CD8-positive, alpha-beta memory T cell (primary cell): ENCODE data around the gene SVIL. TPM values are rescaled to one million over a fixed set of nuclear protein-coding genes. Genes with fewer than 3 reads are reported as not detected.
"Not testable (repeated sequence)": the region's sequence is repeated elsewhere in the genome, so short reads cannot be mapped to it uniquely, and the experiment has no call there.

Experiments
- CTCF ChIA-PET: fragments of 350-600 bp; sonication (Branson Sonifier 250); formaldehyde crosslinking; loops from one replicate; lab custom pipeline; 2021; ENCODE audit warnings: antibody characterized with exemption; lab: Charles Lee
- POLR2A ChIA-PET: fragments of 350-600 bp; sonication (Branson Sonifier 250); formaldehyde crosslinking; loops from one replicate; lab custom pipeline; 2021; ENCODE audit warnings: antibody characterized with exemption; lab: Charles Lee
- DNase-seq, 5 donors: peaks; one replicate each; pipeline versions ENCODE4 v3.0.0 to v3.0.0-alpha.2; 2020 to 2022; ENCODE audit warnings: mixed read lengths in 1 of 5
- H3K27ac ChIP-seq: one replicate; pipeline ENCODE4 v1.7.0; 2013; ENCODE audit warnings: low read depth, mild to moderate bottlenecking, low read length, moderate library complexity
- H3K27me3 ChIP-seq: 2 replicates; pipeline ENCODE4 v1.7.0; 2013; ENCODE audit warnings: low read length, mild to moderate bottlenecking; ENCODE audit not compliant: insufficient read depth, poor library complexity, severe bottlenecking
- H3K36me3 ChIP-seq: 2 replicates; pipeline ENCODE4 v1.7.0; 2013; ENCODE audit warnings: mild to moderate bottlenecking, low read length, moderate library complexity; ENCODE audit not compliant: insufficient read depth
- H3K4me1 ChIP-seq: 2 replicates; pipeline ENCODE4 v1.7.0; 2013; ENCODE audit warnings: mild to moderate bottlenecking, low read length, moderate library complexity; ENCODE audit not compliant: insufficient read depth
- H3K4me3 ChIP-seq: 2 replicates; pipeline ENCODE4 v1.7.0; 2013; ENCODE audit warnings: mild to moderate bottlenecking, low read length
- H3K9me3 ChIP-seq: 2 replicates; pipeline ENCODE4 v1.7.0; 2013; ENCODE audit warnings: mild to moderate bottlenecking, low read length
- H3K27ac Mint-ChIP-seq, 8 donors: one replicate each; pipeline ENCODE4 v1.8.0; 2020 to 2021; ENCODE audit warnings: mixed read lengths in 8 of 8, mild to moderate bottlenecking in 6 of 8, inconsistent platforms in 3 of 8, moderate library complexity in 3 of 8
- H3K27me3 Mint-ChIP-seq, 2 donors: one replicate each; pipeline ENCODE4 v1.8.0; 2020 to 2021; ENCODE audit warnings: mixed read lengths in 2 of 2, mild to moderate bottlenecking in 1 of 2, moderate library complexity in 1 of 2
- H3K36me3 Mint-ChIP-seq, 3 donors: one replicate each; pipeline ENCODE4 v1.8.0; 2020 to 2021; ENCODE audit warnings: mixed read lengths in 3 of 3, inconsistent platforms in 1 of 3, mild to moderate bottlenecking in 1 of 3
- H3K4me1 Mint-ChIP-seq, 3 donors: one replicate each; pipeline ENCODE4 v1.8.0; 2020 to 2021; ENCODE audit warnings: mixed read lengths in 3 of 3, inconsistent platforms in 1 of 3, mild to moderate bottlenecking in 1 of 3
- H3K4me3 Mint-ChIP-seq, 7 donors: one replicate each; pipeline ENCODE4 v1.8.0; 2020 to 2021; ENCODE audit warnings: mixed read lengths in 7 of 7, mild to moderate bottlenecking in 6 of 7, moderate library complexity in 4 of 7, inconsistent platforms in 2 of 7
- H3K9me3 Mint-ChIP-seq, 5 donors: one replicate each; pipeline ENCODE4 v1.8.0; 2020 to 2022; ENCODE audit warnings: mixed read lengths in 5 of 5, mild to moderate bottlenecking in 3 of 5, moderate library complexity in 2 of 5, inconsistent platforms in 1 of 5
- polyA plus RNA-seq: library from polyadenylated mRNA; unstranded; fragments of 300-500 nt; fragmentation: Illumina TruSeq; gene quantifications from one replicate; pipeline ENCODE4 v1.2.3, GENCODE V29; 2021
- total RNA-seq, 2 experiments: library from RNA; stranded (reverse); gene quantifications; one replicate each; pipeline ENCODE4 v1.2.3, GENCODE V29; 2021

The SVIL gene
- total and polyA plus RNA-seq, 3 experiments from 2014 or later, result 4.2 to 9.2 (median 5.9) TPM

DNA sequence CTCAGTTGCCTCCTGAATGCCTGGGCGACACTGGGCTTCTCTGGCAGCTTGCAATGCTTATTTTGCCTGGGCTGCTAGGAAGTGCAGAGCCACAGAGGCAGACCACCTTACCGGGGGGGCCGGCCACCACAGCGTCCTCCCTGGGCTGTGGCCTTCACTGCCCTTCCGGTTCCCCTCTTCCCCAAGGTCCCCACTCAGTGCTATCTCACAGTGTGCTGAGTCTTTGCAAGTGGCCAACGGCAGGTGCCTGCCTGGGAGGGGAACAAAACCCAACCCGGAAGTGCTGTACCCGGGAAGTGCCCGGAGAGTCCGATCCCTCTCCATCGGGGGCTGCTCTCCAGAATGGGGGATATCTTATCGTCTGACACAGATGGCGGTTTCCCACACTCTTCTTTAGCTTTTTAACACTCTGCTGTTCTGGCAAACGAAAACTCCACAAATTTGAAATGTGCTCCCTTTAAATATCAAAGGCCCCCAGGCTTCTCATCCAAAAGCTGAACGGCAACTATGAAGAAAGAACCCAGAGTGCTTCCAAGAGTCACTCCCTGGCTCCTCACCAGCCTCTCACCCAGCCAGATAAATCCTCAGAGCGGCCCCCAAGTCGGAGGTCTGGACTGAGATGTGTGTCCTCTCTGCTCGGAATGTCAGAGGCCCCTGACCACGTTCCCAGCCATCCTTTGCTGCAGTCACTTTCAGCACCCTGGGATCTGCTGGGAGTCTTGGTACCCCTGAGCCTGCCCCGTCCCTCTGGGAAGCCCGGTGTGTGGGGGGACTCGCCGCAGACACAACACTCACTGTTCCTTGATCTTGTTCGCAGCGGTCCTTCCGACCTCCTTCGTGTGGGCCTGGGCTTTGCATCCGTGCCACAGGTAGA is 165.1 kb downstream of the SVIL start:
- H3K4me3 ChIP-seq, result no peak overlapping the region
- no peaks in the 10 kb centered on the region for H3K27me3 ChIP-seq
- Mint-ChIP-seq H3K4me1 (no peaks in the 10 kb centered on the region), H3K9me3 (no peaks in the 10 kb centered on the region), H3K27ac (no peak overlapping the region), H3K27me3 (no peaks in the 10 kb centered on the region), H3K4me3 (no peak overlapping the region), H3K36me3 (peaks cover 13 to 71% (median 25%) of the 10 kb centered on the region in 3 donors)
- CTCF ChIA-PET, result interaction anchor here (0.5 kb wide), 1 partner anchor 12 kb away, joined by 3 read pairs; no protein-coding TSS in a partner anchor
- H3K4me1 ChIP-seq, result no peaks in the 10 kb centered on the region
- no peak overlapping the region for H3K27ac ChIP-seq
- no peaks in the 10 kb centered on the region for H3K9me3 ChIP-seq
- no peak for DNase-seq
- POLR2A ChIA-PET, result no interaction called here
- peaks cover 4% of the 10 kb centered on the region for H3K36me3 ChIP-seq

DNA sequence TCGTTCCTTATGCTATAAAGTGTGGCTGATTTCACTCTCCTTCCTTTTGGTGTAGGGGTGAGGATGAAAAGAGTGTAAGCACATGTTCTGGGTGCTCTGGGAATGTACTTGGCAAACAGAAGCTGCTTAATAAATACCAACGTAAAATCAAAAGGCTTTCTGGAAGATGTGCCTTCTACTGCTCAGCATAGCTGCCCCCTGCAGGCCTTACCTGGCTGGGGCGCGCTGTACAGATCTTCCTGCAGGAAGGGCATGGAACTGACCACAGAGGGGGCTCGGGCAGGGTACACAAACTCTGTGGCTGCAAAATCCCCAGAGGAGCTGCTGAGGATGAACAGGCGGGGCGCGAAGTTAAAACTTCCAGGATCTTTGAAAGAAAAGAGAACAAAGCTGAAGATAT is 169.4 kb downstream of the SVIL start:
- no peak overlapping the region for H3K4me3 Mint-ChIP-seq
- no peaks in the 10 kb centered on the region for H3K9me3 ChIP-seq
- H3K36me3 Mint-ChIP-seq, result peaks cover 25 to 73% (median 36%) of the 10 kb centered on the region in 3 donors
- no peaks in the 10 kb centered on the region for H3K27me3 Mint-ChIP-seq
- ChIA-PET POLR2A (no interaction called here), CTCF (interaction anchor here (1.3 kb wide), 1 partner anchor 11 kb away, joined by 5 read pairs; no protein-coding TSS in a partner anchor)
- no peaks in the 10 kb centered on the region for H3K27me3 ChIP-seq
- H3K4me1 ChIP-seq, result no peaks in the 10 kb centered on the region
- no peaks in the 10 kb centered on the region for H3K36me3 ChIP-seq
- no peak overlapping the region for H3K27ac ChIP-seq
- no peak for DNase-seq
- peak overlapping the region in 2 of 8 donors; percentile 23 to 36 for H3K27ac Mint-ChIP-seq
- H3K4me3 ChIP-seq, result no peak overlapping the region
- peaks cover 3 to 9% (median 6%) of the 10 kb centered on the region in 5 donors for H3K9me3 Mint-ChIP-seq
- no peaks in the 10 kb centered on the region for H3K4me1 Mint-ChIP-seq

DNA sequence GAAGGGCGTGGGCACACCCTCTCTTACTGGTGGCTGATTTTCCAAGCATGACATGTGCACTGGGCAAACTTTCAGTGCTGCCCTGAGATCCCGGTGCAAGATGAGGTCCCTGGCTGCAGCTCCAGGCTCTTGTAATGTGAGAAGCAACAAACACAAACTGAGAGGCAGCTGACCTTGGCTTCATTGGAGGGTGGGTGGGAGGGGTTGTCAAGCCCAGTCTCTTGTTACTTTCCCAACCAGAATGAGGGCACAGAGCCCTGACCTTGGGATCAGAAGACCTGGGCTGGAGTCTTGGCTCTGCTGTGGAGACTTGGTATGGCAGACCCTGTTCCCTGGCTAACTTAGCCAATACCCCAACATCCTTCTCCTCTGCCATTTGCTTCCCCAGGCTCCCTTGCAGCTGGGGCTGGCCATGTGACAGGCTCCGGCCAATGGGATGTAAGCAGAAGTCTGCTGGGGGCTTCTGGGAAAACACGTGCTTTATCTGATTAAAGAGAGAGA is 170.1 kb downstream of the SVIL start:
- H3K4me1 Mint-ChIP-seq, H3K9me3 ChIP-seq, H3K27me3 ChIP-seq, H3K4me1 ChIP-seq, CTCF ChIA-PET, H3K27ac ChIP-seq, H3K4me3 Mint-ChIP-seq, H3K36me3 ChIP-seq, DNase-seq, H3K4me3 ChIP-seq, H3K27me3 Mint-ChIP-seq, POLR2A ChIA-PET: not testable (repeated sequence)
- Mint-ChIP-seq H3K36me3 (peaks cover 30 to 73% (median 40%) of the 10 kb centered on the region in 3 donors), H3K9me3 (peaks cover 4 to 14% (median 10%) of the 10 kb centered on the region in 5 donors), H3K27ac (peak overlapping the region in 1 of 8 donors; percentile 5)

DNA sequence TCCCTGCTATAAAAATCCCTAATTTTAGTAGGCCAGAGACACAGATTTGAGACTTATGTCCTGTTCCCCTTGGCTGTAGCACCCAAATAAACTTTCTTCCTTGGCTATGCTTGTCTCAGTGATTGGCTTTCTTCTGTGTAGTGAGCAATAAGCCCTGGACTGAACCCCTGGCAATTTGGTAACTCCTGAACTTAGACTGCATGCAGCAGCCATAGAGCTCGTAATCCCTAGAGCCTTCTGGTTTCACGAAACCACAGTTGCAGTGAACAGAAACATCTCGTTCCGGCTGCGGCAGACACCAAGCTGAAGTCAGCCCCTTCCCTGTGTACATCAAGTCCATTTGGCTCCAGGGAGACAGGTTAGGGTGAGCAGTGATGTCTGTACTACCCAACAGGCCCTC is 173.7 kb downstream of the SVIL start:
- Mint-ChIP-seq H3K4me3 (no peak overlapping the region), H3K36me3 (peaks cover 37 to 75% (median 56%) of the 10 kb centered on the region in 3 donors)

DNA sequence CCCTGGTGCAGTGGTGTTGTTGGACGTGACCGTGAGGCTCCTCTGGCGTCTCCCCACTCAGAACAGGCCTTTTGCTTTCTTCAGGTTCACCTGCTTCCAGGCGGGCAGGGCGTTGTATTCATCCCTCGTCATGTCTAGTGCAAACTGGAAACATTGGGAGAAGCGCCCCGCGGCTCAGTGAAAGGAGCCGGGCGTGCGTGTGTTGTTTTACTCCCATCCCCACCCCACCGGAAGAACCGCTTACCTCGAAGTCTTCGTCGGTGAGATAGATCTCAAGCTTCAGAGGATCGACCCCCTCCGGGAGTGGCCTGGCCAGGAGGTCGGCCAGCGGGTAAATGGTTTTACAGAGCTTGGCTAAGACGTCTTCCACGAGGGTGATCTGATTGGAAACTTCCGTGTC is 176.6 kb downstream of the SVIL start:
- H3K4me1 Mint-ChIP-seq, H3K9me3 ChIP-seq, H3K4me3 ChIP-seq, H3K27me3 ChIP-seq, H3K27ac Mint-ChIP-seq, POLR2A ChIA-PET, H3K36me3 ChIP-seq, H3K27me3 Mint-ChIP-seq, H3K27ac ChIP-seq, H3K4me1 ChIP-seq, H3K4me3 Mint-ChIP-seq, DNase-seq: not testable (repeated sequence)
- CTCF ChIA-PET, result interaction anchor here (1.0 kb wide), 1 partner anchor 10 kb away, joined by 3 read pairs; no protein-coding TSS in a partner anchor
- Mint-ChIP-seq H3K36me3 (peaks cover 34 to 69% (median 53%) of the 10 kb centered on the region in 3 donors), H3K9me3 (peaks cover 4 to 17% (median 10%) of the 10 kb centered on the region in 5 donors)

More for the DNA sequence above, 173.7 kb downstream of the SVIL start:
- Histone ChIP-seq H3K27ac (no peak overlapping the region), H3K4me3 (no peak overlapping the region), H3K27me3 (no peaks in the 10 kb centered on the region), H3K36me3 (no peaks in the 10 kb centered on the region), H3K9me3 (no peaks in the 10 kb centered on the region), H3K4me1 (no peaks in the 10 kb centered on the region)
- Mint-ChIP-seq H3K27me3 (no peaks in the 10 kb centered on the region), H3K9me3 (peaks cover 4 to 17% (median 10%) of the 10 kb centered on the region in 5 donors), H3K27ac (no peak overlapping the region), H3K4me1 (no peaks in the 10 kb centered on the region)
- ChIA-PET CTCF (no interaction called here), POLR2A (no interaction called here)
- no peak for DNase-seq

DNA sequence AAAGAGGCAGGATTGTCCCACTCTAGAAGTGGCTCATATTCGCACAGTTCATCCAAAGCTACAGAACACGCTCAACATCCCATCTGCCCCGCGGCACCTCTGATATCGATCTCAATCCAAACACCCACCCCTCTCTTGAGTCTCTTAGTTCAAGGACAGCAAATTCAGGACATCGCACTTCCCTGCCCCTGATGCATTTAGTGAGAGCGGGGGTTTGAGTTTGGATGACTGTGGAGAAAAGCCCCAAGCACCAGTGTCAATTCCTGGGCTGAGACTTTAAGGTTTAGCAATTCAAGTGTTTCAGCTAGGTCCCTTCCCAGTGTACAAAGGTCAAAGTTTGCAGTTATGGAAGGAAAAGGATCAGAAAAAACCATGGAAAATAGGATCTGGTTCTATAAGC is 179.7 kb downstream of the SVIL start:
- Mint-ChIP-seq H3K27ac (no peak overlapping the region), H3K36me3 (peaks cover 20 to 43% (median 26%) of the 10 kb centered on the region in 3 donors), H3K9me3 (peaks cover 0 to 5% (median 2%) of the 10 kb centered on the region in 5 donors), H3K4me1 (peaks cover 0 to 2% (median 0%) of the 10 kb centered on the region in 3 donors), H3K4me3 (no peak overlapping the region), H3K27me3 (peaks cover 0 to 2% of the 10 kb centered on the region in 2 donors)
- Histone ChIP-seq H3K9me3 (no peaks in the 10 kb centered on the region), H3K4me3 (no peak overlapping the region), H3K4me1 (no peaks in the 10 kb centered on the region), H3K27me3 (no peaks in the 10 kb centered on the region), H3K27ac (no peak overlapping the region), H3K36me3 (no peaks in the 10 kb centered on the region)
- CTCF ChIA-PET, result no interaction called here
- no peak for DNase-seq
- POLR2A ChIA-PET, result no interaction called here

DNA sequence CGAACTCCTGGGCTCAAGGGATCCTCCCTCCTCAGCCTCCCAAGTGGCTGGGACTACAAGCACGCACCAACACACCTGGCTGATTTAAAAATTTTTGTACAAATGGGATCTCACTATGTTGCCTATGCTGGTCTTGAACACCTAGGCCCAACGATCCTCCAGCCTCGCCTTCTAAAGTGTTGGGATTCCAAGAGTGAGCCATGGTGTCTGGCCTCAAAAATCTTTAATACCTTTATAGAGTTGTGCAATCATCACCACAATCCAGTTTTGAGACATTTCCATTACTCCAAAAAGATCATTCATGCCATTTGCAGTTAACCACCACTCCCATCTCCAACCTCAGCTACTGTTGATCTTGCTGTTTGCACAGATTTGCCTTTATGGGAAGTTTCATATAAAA is 180.5 kb downstream of the SVIL start:
- H3K9me3 Mint-ChIP-seq, result no peaks in the 10 kb centered on the region
- CTCF ChIA-PET, result no interaction called here

DNA sequence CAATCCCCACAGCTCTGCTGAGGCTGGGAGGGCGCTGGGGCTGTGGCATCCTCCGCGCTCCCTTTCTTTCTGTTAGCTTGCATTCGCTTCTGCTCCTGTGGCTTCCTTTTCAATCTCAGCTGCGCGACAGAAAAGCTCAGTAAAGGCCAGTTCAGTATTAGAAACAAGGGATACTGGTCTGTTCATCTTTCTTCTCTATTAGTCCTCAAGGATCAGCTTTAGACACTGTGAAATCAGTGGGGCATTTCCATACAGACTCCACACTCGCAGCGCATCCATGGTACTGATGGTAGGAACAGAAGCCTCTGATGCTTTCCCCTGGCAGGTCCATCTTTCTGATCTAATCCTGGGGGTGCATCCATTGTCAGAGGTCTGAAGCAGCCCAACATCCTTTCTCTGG is 182.2 kb downstream of the SVIL start:
- H3K27ac ChIP-seq, result no peak overlapping the region
- H3K27me3 Mint-ChIP-seq, result peaks cover 0 to 2% of the 10 kb centered on the region in 2 donors
- DNase-seq, result no peak
- H3K36me3 ChIP-seq, result no peaks in the 10 kb centered on the region
- H3K27ac Mint-ChIP-seq, result no peak overlapping the region
- H3K27me3 ChIP-seq, result no peaks in the 10 kb centered on the region
- POLR2A ChIA-PET, result no interaction called here
- no peak overlapping the region for H3K4me3 ChIP-seq
- CTCF ChIA-PET, result no interaction called here
- no peak overlapping the region for H3K4me3 Mint-ChIP-seq
- H3K4me1 Mint-ChIP-seq, result peaks cover 0 to 8% (median 7%) of the 10 kb centered on the region in 3 donors
- no peaks in the 10 kb centered on the region for H3K9me3 ChIP-seq
- no peaks in the 10 kb centered on the region for H3K9me3 Mint-ChIP-seq
- peaks cover 6 to 26% (median 10%) of the 10 kb centered on the region in 3 donors for H3K36me3 Mint-ChIP-seq
- H3K4me1 ChIP-seq, result no peaks in the 10 kb centered on the region

More for the DNA sequence above, 180.5 kb downstream of the SVIL start:
- Histone ChIP-seq H3K4me3 (no peak overlapping the region), H3K36me3 (no peaks in the 10 kb centered on the region), H3K27ac (no peak overlapping the region), H3K4me1 (no peaks in the 10 kb centered on the region), H3K27me3 (no peaks in the 10 kb centered on the region), H3K9me3 (no peaks in the 10 kb centered on the region)
- Mint-ChIP-seq H3K27ac (no peak overlapping the region), H3K27me3 (peaks cover 0 to 2% of the 10 kb centered on the region in 2 donors), H3K4me3 (no peak overlapping the region), H3K36me3 (peaks cover 13 to 35% (median 18%) of the 10 kb centered on the region in 3 donors), H3K4me1 (peaks cover 0 to 2% (median under 1%) of the 10 kb centered on the region in 3 donors)
- DNase-seq, result no peak
- POLR2A ChIA-PET, result no interaction called here
